ENCODE data around the gene RXFP4.

The RXFP4 gene

DNA sequence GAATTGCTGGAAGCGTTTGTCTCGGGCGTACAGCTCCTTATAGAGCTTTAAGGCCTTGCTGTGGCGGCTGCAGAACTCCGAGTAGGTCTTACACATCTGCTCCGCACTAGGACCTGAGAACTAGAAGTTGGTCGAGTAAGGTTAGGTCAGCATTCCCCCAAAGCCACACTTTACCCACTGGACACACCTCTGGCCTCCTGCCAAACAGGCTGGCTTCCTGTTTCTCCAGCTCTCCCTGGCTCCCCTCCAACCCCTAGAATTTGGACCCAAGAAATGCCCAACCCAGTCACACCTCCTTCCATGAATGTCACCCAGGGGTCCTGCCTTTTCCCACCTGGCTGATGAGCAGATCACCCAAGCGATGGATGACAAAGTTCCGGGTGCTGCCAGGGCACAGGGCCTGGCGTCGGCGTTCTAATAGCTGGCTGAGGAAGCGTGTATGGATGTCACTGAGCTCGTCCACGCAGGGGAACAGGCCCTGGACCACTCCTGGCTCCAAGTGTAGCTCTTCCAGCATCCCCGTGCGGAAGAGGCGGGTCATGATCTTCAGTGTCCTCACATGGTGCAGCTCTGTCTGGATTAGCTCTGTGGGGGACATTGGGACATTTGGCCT, 21.3 kb downstream of the RXFP4 start:
- no peak for DNase-seq

GRCh38 chr1:155964193-155964592, 22.8 kb downstream of the RXFP4 start:
- DNase-seq: no peak

DNA sequence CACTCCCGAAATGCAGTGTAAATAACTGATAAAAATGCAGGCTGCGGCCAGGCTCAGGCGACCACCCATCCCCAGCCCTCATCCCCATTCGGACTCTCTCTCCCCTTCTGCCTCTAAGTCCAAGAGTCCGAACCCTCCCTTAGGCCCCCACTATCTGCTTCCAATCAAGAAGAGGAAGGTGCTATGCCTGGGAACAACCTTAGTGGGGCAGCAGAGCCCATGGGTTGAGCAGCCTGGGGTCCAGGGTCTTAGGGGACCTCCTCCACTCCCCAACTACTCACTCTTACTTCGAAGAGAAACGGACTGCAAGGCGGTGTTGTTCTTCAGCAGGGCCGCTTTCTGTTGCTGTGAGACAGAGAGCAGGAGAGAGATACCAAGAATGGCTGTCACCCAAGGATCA, 24.7 kb downstream of the RXFP4 start:
- DNase-seq: no peak

- DNase-seq: no peak
Measured at GRCh38 chr1:155966750-155967149, 25.3 kb downstream of the RXFP4 start.

GRCh38 chr1:155967341-155968050, 26.1 kb downstream of the RXFP4 start:
- no peak for DNase-seq

GRCh38 chr1:155968051-155968400, 26.6 kb downstream of the RXFP4 start:
- DNase-seq: no peak

GRCh38 chr1:155968670-155969069, 27.2 kb downstream of the RXFP4 start:
- no peak for DNase-seq

GRCh38 chr1:155969377-155969791, 27.9 kb downstream of the RXFP4 start:
- DNase-seq: no peak

GRCh38 chr1:155970531-155971167, 29.2 kb downstream of the RXFP4 start:
- DNase-seq: peak; percentile 65

DNA sequence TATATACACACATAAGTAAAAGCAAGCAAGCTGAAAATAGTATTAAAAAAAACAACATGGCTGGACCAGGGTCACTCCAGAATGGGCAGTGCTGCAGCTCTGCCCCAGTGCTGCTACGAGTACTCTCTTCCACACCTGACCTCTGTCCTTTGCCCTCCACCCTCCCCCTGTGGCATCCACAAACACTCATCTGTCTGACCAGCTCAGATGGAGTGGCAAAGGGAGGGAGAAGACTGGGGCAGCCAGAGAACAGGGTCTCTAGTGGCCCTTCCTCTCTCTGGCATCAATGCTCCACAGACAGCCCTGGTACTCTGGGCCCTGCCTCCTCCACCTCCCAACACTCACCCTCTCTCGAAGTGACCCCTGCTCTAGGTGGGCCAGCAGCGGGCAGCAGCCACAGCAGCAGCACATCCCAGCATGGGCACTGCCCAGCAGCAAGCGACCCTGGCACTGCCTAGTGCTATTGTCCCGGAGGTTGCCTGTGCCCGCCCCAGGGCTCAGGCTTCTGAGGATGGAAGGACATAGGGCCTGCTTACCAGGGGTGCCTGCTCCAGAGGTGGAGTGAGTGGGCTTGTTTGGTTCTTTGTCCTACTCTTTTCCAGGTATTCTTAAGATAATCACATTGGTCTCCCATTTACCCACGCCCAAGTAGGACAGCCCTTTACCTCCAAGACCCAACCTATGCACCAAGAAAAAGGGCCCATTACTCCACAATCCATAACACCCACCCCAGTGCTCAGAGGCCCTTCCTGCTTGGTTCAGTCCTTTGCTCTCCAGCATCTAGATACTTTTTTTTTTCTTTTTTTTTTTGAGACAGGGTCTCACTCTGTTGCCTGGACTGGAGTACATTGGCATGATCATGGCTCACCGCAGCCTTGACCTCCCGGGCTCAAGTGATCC, 30.7 kb downstream of the RXFP4 start:
- no peak for DNase-seq

DNA sequence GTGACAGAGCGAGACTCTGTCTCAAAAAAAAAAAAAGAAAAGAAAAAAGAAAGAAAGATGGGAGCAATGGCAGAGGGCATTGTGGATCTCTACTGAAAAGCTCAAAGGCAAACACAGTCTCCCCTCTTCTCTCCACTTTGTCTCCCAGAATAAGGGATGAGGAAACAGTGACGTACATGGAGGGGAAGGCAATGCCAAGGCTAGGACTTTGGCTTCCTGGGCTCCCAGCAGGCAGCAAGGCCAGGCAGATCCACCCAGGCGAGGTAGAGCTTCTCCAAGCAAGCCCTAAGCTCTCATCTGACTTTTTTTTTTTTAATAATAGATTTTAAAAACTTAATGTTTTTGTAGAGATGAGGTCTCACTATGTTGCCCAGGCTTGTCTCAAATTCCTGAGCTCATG, 32.3 kb downstream of the RXFP4 start:
- DNase-seq: no peak

- DNase-seq: no peak
Measured at GRCh38 chr1:155974208-155975115, 33.0 kb downstream of the RXFP4 start.

- DNase-seq: no peak
Measured at GRCh38 chr1:155975375-155976061, 34.1 kb downstream of the RXFP4 start.

DNA sequence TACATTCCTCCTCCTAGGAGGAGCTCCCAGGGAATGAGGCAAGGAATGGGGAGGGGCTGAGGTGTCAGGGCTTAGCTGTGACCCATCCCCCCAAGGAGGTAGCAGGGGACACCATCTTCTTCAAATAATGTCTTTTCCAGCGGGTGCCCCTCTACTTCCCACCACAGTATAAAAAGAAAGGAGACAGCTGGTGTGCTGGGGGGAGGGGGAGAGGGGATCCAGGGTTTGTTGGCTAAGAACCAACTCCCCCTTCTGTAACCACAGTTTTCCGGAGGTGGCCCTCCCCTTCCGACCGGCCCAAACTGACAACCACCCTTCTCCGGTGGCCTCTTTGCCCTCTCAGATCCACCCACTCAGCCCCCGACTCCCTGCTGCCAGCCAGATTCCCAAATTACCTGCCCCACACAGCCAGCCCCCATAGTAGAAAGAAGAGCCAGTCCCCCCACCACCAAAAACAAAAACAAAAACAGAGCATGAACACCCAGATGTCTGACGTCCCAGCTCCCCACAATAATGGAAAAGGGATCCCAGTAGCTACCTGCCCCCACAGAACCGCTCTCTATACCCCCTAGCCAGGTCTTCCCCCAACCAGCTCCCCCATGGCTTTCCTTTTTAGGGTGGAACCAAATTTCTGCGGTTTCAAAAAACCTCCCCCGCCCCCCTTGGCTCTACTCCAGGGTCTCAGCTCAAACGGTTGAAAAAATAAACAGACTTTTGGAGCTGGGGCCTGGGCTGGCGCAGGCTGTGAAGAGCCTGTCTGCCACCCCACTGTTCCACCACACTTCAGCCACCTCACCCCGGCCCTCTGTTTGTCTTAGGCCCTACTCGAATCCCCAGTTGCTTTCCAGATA, 34.8 kb downstream of the RXFP4 start:
- DNase-seq: no peak

DNA sequence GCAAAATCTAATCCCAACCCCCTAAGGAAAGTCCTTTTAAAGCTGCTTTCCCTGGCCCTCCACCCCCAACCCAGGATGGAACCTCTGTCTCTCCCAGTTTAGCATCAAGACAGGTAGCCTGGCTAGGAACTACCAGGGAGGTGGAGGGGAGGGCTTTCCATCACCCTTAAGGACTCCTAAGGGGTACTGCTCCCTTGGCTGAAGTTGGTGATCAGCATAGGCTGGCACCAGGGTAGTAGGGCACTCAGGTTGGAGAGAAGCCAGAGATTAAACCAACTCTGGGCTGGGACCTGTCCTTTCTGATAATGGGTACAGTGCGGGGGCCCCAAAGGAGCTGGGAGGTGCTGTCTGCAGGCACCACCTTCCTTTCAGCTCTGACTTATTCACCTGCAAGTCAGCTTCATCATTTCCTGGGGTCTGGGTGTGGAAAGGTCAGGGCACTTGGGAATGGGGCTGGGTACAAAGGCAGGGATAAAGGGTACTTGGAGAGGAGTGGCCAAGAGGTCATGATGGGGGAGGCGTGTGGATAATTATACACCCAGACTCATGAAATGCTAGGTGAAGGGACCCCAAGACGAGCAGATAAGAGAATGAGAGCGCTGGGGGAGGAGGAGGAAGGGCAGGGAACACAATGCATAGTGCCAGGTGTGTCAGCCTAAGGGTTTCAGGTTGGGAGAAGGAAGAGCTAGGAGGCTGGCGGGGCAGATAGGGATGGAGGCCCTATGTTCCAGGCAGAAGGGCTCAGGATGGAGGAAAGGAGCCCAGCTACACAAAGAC, 35.7 kb downstream of the RXFP4 start:
- no peak for DNase-seq

GRCh38 chr1:155977690-155978324, 36.4 kb downstream of the RXFP4 start:
- no peak for DNase-seq

DNA sequence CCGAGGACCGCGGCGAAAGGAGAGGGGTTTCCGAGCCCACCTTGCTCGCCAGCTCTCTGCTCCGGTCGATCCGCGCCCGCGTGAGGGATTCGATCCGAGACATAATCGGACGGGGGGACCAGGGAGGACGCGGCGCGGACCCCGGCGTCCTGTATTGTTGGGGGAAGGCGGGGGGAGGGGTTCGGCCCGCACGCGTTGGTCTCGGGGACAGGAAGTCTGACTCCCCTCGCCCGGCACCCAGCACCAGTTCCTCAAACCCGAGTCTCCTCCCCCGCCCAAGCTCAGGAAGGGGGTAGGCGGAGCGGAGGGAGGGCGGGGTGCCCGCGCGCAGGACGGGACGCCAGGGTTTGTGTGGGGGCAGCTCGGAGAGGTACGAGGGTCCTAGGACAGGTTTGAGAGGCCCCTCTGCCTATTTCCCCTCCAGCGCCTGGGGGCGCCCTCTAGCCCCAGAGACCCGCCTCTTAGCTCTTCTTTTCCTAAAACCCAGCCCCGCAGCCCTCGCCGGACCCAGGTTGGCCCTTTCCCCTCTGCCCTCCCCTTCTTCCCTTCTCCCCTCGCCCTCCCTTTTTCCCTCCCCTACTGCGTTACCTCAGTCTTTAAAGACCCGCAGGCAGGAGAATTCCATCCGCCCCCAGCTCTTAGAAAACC, 37.0 kb downstream of the RXFP4 start, which contains the start of gene ARHGEF2:
Gene ARHGEF2, minus strand, starts transcription at position 223 of the 648 bp plus-strand sequence. Its CDS starts 120 bp downstream, at position 103.
- no peak for DNase-seq

- DNase-seq: no peak
Measured at GRCh38 chr1:155978973-155979429, 37.6 kb downstream of the RXFP4 start.

Data from amniotic stem cell (primary cell).